Mammary epithelial cell (primary cell): ENCODE data around the gene ARHGAP26.

Source experiments
- CTCF ChIP-seq, 2 donors: IDR thresholded peaks in 1 of 2; conservative IDR thresholded peaks in 1 of 2; 2 replicates each; pipeline ENCODE4 v1.5.1; 2011 to 2012; ENCODE audit warnings: inconsistent platforms in 2 of 2, low read length in 2 of 2, mild to moderate bottlenecking in 2 of 2, control low read depth in 1 of 2, low read depth in 1 of 2; ENCODE audit not compliant: insufficient read depth in 1 of 2; ENCODE audit errors: extremely low read depth in 1 of 2
- EZH2 ChIP-seq: IDR thresholded peaks from 2 replicates; pipeline ENCODE4 v1.6.1; 2012; ENCODE audit warnings: low read length, inconsistent platforms, borderline replicate concordance

- no peak for TF ChIP-seq CTCF (conservative IDR thresholded peaks at IDR 0.05 in 1 of 2, IDR thresholded peaks at IDR 0.05 in 1 of 2; ENCODE audit: extremely low read depth in 1 of 2, insufficient read depth in 1 of 2, low read depth in 1 of 2, low read length in 2 of 2)
- no peak for TF ChIP-seq EZH2
These were observed 270.4 kb downstream of the ARHGAP26 start for GRCh38 chr5:143040622-143041021.
